Measurements from ENCODE around the gene ASIC3. TPM values are rescaled to one million over a fixed set of nuclear protein-coding genes. Genes with fewer than 3 reads are reported as not detected.

The ASIC3 gene
- polyA plus RNA-seq, 1 donor (not counting 4 experiments of a cell fraction or from before 2014, with no cell fraction given) = 0.35 TPM

DNA sequence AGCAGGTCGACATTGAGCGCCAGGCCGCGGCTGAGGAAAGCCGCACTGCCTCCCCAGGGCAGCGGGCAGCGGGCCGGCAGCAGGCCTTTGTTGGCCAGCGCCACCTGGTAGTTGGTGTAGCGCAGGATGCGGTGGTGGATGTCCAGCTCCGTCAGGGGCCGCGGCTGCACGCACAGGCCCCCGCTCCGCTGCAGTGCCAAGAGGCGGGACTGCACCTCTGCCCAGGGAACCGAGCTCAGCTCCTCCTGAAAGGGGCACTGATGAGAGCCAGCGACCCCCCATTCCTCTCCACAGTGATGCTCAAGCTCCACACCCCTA lies 29.2 kb upstream of the ASIC3 start:
- Histone ChIP-seq H3K9me1 (ENCODE audit: control insufficient read depth, extremely low read depth, insufficient read depth, low read length) (no peaks in the 10 kb centered on the region), H3K27me3 (ENCODE audit: control insufficient read depth, extremely low read depth, insufficient read depth, low read length) (peaks cover 38% of the 10 kb centered on the region), H3K79me2 (ENCODE audit: control insufficient read depth, insufficient read depth, low read length) (no peaks in the 10 kb centered on the region), H3K4me1 (ENCODE audit: control insufficient read depth, extremely low read depth, insufficient read depth, low read length) (no peaks in the 10 kb centered on the region), H3K36me3 (ENCODE audit: control insufficient read depth in 2 of 2, extremely low read depth in 1 of 2, insufficient read depth in 2 of 2, low read length in 2 of 2) (no peaks in the 10 kb centered on the region), H3K9ac (ENCODE audit: control insufficient read depth, extremely low read depth, insufficient read depth, low read length) (no peak overlapping the region), H3K4me2 (ENCODE audit: control insufficient read depth, extremely low read depth, insufficient read depth, low read depth, low read length) (no peak overlapping the region), H3K9me3 (ENCODE audit: control insufficient read depth, low read depth, low read length) (no peaks in the 10 kb centered on the region), H4K20me1 (ENCODE audit: control insufficient read depth, extremely low read depth, insufficient read depth, low read length) (no peaks in the 10 kb centered on the region), H2AFZ (ENCODE audit: control insufficient read depth, low read length) (no peak overlapping the region), H3K27ac (ENCODE audit: control insufficient read depth, insufficient read depth, low read length) (no peak overlapping the region), H3K4me3 (ENCODE audit: control insufficient read depth in 2 of 3, extremely low read depth in 1 of 3, insufficient read depth in 2 of 3, low read depth in 1 of 3, low read length in 3 of 3) (no peak overlapping the region)
- FAIRE-seq (no peak), DNase-seq (ENCODE audit: low read depth, low spot score) (no peak)
- dilution Hi-C loops (cut with MboI; ENCODE audit: extremely low pct_ligation_motif_present, low sequenced_read_pairs) = no loop called here
- TF ChIP-seq EZH2 (IDR thresholded peaks at IDR 0.05; ENCODE audit: low read length) (no peak), CTCF (optimal IDR thresholded peaks at IDR 0.05 in 1 of 3, IDR thresholded peaks at IDR 0.05 in 1 of 3, conservative IDR thresholded peaks at IDR 0.05 in 1 of 3; ENCODE audit: extremely low read depth in 1 of 3, insufficient read depth in 2 of 3, low read length in 3 of 3) (no peak)

DNA sequence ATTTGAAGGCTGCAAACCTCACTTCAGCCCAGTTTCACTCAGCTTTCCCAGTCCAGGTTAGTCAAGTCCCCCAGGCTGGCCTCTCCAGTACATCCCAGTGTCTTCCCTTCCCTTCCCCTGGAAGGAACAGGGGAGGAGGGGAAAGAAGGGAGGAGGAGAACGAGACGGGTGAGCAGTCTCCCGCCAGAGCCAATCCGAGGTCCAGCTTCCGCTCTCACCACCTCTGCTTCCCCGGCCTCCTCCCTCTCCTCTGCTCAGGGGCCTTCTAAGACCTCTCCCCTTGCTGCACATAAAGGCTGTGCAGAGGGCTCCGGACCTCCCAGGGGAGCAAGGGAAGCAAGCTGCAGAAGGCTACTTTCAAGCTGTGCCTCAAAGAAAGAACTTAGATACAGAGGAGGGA lies 28.1 kb upstream of the ASIC3 start:
- Histone ChIP-seq H3K9me3 (ENCODE audit: control insufficient read depth, low read depth, low read length) (no peaks in the 10 kb centered on the region), H3K4me3 (ENCODE audit: control insufficient read depth in 2 of 3, extremely low read depth in 1 of 3, insufficient read depth in 2 of 3, low read depth in 1 of 3, low read length in 3 of 3) (no peak overlapping the region), H3K79me2 (ENCODE audit: control insufficient read depth, insufficient read depth, low read length) (no peaks in the 10 kb centered on the region), H3K4me1 (ENCODE audit: control insufficient read depth, extremely low read depth, insufficient read depth, low read length) (no peaks in the 10 kb centered on the region), H3K27ac (ENCODE audit: control insufficient read depth, insufficient read depth, low read length) (no peak overlapping the region), H4K20me1 (ENCODE audit: control insufficient read depth, extremely low read depth, insufficient read depth, low read length) (no peaks in the 10 kb centered on the region), H3K9me1 (ENCODE audit: control insufficient read depth, extremely low read depth, insufficient read depth, low read length) (no peaks in the 10 kb centered on the region), H3K36me3 (ENCODE audit: control insufficient read depth in 2 of 2, extremely low read depth in 1 of 2, insufficient read depth in 2 of 2, low read length in 2 of 2) (no peaks in the 10 kb centered on the region), H3K4me2 (ENCODE audit: control insufficient read depth, extremely low read depth, insufficient read depth, low read depth, low read length) (no peak overlapping the region), H2AFZ (ENCODE audit: control insufficient read depth, low read length) (no peak overlapping the region), H3K9ac (ENCODE audit: control insufficient read depth, extremely low read depth, insufficient read depth, low read length) (no peak overlapping the region), H3K27me3 (ENCODE audit: control insufficient read depth, extremely low read depth, insufficient read depth, low read length) (peaks cover 37% of the 10 kb centered on the region)
- dilution Hi-C loops (cut with MboI; ENCODE audit: extremely low pct_ligation_motif_present, low sequenced_read_pairs) = no loop called here
- TF ChIP-seq EZH2 (IDR thresholded peaks at IDR 0.05; ENCODE audit: low read length) (no peak), CTCF (optimal IDR thresholded peaks at IDR 0.05 in 1 of 3, IDR thresholded peaks at IDR 0.05 in 1 of 3, conservative IDR thresholded peaks at IDR 0.05 in 1 of 3; ENCODE audit: extremely low read depth in 1 of 3, insufficient read depth in 2 of 3, low read length in 3 of 3) (no peak)
- DNase-seq (ENCODE audit: low read depth, low spot score) = no peak
- FAIRE-seq = no peak
